HepG2 (cell line): ENCODE results near the gene GATD1. TPM values are rescaled to one million over a fixed set of nuclear protein-coding genes. Genes with fewer than 3 reads are reported as not detected.
A peak's percentile ranks its signal among the peaks of the same experiment; 100 is the strongest.

Experiments used
- ATAC-seq: fragments of 200-7000 bp; cut with Tn5 transposase; 3 replicates; pipeline ENCODE4 v1.9.1; 2020; ENCODE audit warnings: mild to moderate bottlenecking, moderate library complexity
- BruUV-seq: library from RNA; stranded (reverse); fragments of 400-500 nt; replicated peaks from 2 replicates; lab custom pipeline; 2021; lab: Mats Ljungman, UMichigan
- CTCF ChIA-PET: fragments of 300-600 bp; formaldehyde crosslinking; extraction: SDS; loops from one replicate; lab custom pipeline; 2021; ENCODE audit warnings: low total read pairs, inconsistent platforms, low intra/inter-chr PET ratio; lab: Yijun Ruan, JAX
- POLR2A ChIA-PET: fragments of 350-600 bp; sonication (Branson Sonifier 250); formaldehyde crosslinking; loops from one replicate; lab custom pipeline; 2020; ENCODE audit warnings: antibody characterized with exemption, inconsistent platforms; lab: Yijun Ruan, JAX
- DNase-seq: peaks from one replicate; pipeline ENCODE4 v3.0.0-alpha.2; 2015; ENCODE audit warnings: low spot score
- FAIRE-seq: peaks from 3 replicates; lab custom pipeline; 2011; peaks lifted over from hg19 to GRCh38; lab: Jason Lieb, UNC
- H2AFZ ChIP-seq: one replicate; pipeline ENCODE4 v1.6.1; 2011; ENCODE audit warnings: low read length, inconsistent platforms
- H3K27ac ChIP-seq: fragments of 300-600 bp; 3 replicates; pipeline ENCODE4 v1.8.0; 2011; ENCODE audit warnings: mixed run types, mild to moderate bottlenecking, mixed read lengths, low read length, inconsistent platforms; ENCODE audit not compliant: insufficient read depth; ENCODE audit errors: extremely low read length
- H3K27me3 ChIP-seq, 2 experiments: fragments of 200-600 bp in 1 of 2; 2 replicates in 1 of 2; 3 replicates in 1 of 2; pipeline versions ENCODE4 v1.6.0 to v1.8.0; 2011; ENCODE audit warnings: low read length in 2 of 2, mild to moderate bottlenecking in 2 of 2, moderate library complexity in 2 of 2, inconsistent platforms in 1 of 2; ENCODE audit not compliant: insufficient read depth in 2 of 2, control insufficient read depth in 1 of 2
- H3K36me3 ChIP-seq, 2 experiments: fragments of 200-600 bp in 1 of 2; replicated peaks in 1 of 2; 2 replicates in 1 of 2; 3 replicates in 1 of 2; pipeline versions ENCODE4 v1.5.1 to v1.8.0; 2011; ENCODE audit warnings: low read length in 2 of 2, inconsistent platforms in 1 of 2; ENCODE audit not compliant: insufficient read depth in 2 of 2, control insufficient read depth in 1 of 2
- H3K4me1 ChIP-seq: 2 replicates; pipeline ENCODE4 v1.5.1; 2012; ENCODE audit warnings: low read length, inconsistent platforms; ENCODE audit not compliant: insufficient read depth
- H3K4me2 ChIP-seq: 2 replicates; pipeline ENCODE4 v1.6.0; 2011; ENCODE audit warnings: low read depth, low read length, inconsistent platforms
- H3K4me3 ChIP-seq, 3 experiments: fragments of 200-600 bp in 1 of 3; sonication (generic), shearing (Covaris generic) in 1 of 3; replicated peaks in 1 of 3; 2 replicates each; pipeline ENCODE4 v1.5.1; 2011 to 2016; ENCODE audit warnings: low read length in 3 of 3, inconsistent platforms in 2 of 3, low read depth in 2 of 3, mild to moderate bottlenecking in 2 of 3, control low read depth in 1 of 3, mixed read lengths in 1 of 3; ENCODE audit not compliant: insufficient read depth in 1 of 3
- H3K79me2 ChIP-seq: one replicate; pipeline ENCODE4 v1.6.1; 2011; ENCODE audit warnings: low read length, inconsistent platforms; ENCODE audit not compliant: insufficient read depth
- H3K9ac ChIP-seq: 2 replicates; pipeline ENCODE4 v1.6.0; 2011; ENCODE audit warnings: mild to moderate bottlenecking, low read depth, low read length, inconsistent platforms; ENCODE audit not compliant: insufficient read depth
- H3K9me3 ChIP-seq: 2 replicates; pipeline ENCODE4 v1.5.1; 2012; ENCODE audit warnings: mild to moderate bottlenecking, low read length
- H4K20me1 ChIP-seq: 2 replicates; pipeline ENCODE4 v1.6.0; 2011; ENCODE audit warnings: inconsistent platforms, mild to moderate bottlenecking, low read length, moderate library complexity; ENCODE audit not compliant: insufficient read depth
- MLLT10 ChIP-seq: sonication (generic); formaldehyde crosslinking; IDR thresholded peaks from 2 replicates; pipeline ENCODE4 v1.4.0; 2020; ENCODE audit warnings: missing genetic modification reagents
- ONECUT2 ChIP-seq: sonication (generic); formaldehyde crosslinking; IDR thresholded peaks from 2 replicates; pipeline ENCODE4 v1.4.0; 2020; ENCODE audit warnings: missing genetic modification reagents
- PHB2 ChIP-seq: fragments of 450-650 bp; IDR thresholded peaks from 2 replicates; pipeline ENCODE4 v1.6.1; 2018; ENCODE audit not compliant: partially characterized antibody
- SMAD1 ChIP-seq: sonication (generic); formaldehyde crosslinking; IDR thresholded peaks from 2 replicates; pipeline ENCODE4 v1.4.0; 2020; ENCODE audit warnings: missing genetic modification reagents, low read depth, mild to moderate bottlenecking, borderline replicate concordance
- WGBS: methylation state at CpG from one replicate; pipeline ENCODE4 v1.1.6; 2017; ENCODE audit warnings: low lambda C conversion rate; 5-methylcytosine and 5-hydroxymethylcytosine counted together
- in situ Hi-C: cut with HindIII; loops from 2 replicates; pipeline ENCODE4 v1.10.0; 2017; ENCODE audit warnings: low pct_unique_long_range_greater_than_20kb; ENCODE audit not compliant: extremely low pct_ligation_motif_present
- intact Hi-C: fragments of 100-400 bp; cut with micrococcal nuclease; formaldehyde crosslinking; loops from one replicate; pipeline ENCODE4 v1.10.0; 2022; ENCODE audit not compliant: unreplicated experiment
- polyA plus RNA-seq, 8 experiments: library from polyadenylated mRNA; depleted of rRNA in 3 of 8; stranded (reverse) in 7 of 8; unstranded in 1 of 8; fragments of >200 nt; fragmentation: Illumina TruSeq in 4 of 8; extraction: Trizol in 4 of 8; gene quantifications; 2 replicates each; pipeline versions ENCODE4 v1.2.1 to v1.2.3, GENCODE V29; 2011 to 2016; ENCODE audit warnings: low read depth in 4 of 8, missing spikeins in 1 of 8, mixed read lengths in 1 of 8; ENCODE audit not compliant: insufficient read depth in 1 of 8
- total RNA-seq, 5 experiments: library from RNA; depleted of rRNA; stranded (reverse); fragments of >200 nt; fragmentation: Illumina TruSeq; extraction: Trizol; gene quantifications; 2 replicates each; pipeline ENCODE4 v1.2.3, GENCODE V29; 2016; ENCODE audit warnings: low read depth in 1 of 5
- TF ChIP-seq, protein P1 (sequence below): sonication (generic); formaldehyde crosslinking; IDR thresholded peaks from 2 replicates; pipeline ENCODE4 v1.8.1; 2023; ENCODE audit warnings: missing genetic modification reagents, inconsistent platforms, borderline replicate concordance

The GATD1 gene
- total and polyA plus RNA-seq, 2 of the 13 experiments (the other 11 are each of a cell fraction or from before 2014, with no cell fraction given), result 31.3 to 60.5 TPM

- Histone ChIP-seq H3K4me1 (peaks cover 30% of the 10 kb centered on the region), H3K27me3 (no peaks in the 10 kb centered on the region), H3K36me3 (peaks cover 7 to 8% of the 10 kb centered on the region in 2 experiments; a peak in 3 of 5 replicates), H3K9me3 (no peaks in the 10 kb centered on the region), H4K20me1 (no peaks in the 10 kb centered on the region), H3K27ac (no peak overlapping the region), H3K4me2 (peak overlapping the region; percentile 94), H3K79me2 (peaks cover 18% of the 10 kb centered on the region), H2AFZ (no peak overlapping the region), H3K4me3 (peak overlapping the region in 1 of 3 experiments; percentile 80; a peak in 1 of 6 replicates), H3K9ac (peak overlapping the region; percentile 79; the same call in 1 of the 2 replicates)
- POLR2A ChIA-PET, result interaction anchor here (4.6 kb wide), 1 partner anchor 17 kb away, joined by 56 read pairs; the partner anchor contains the start of gene PNPLA2
- CTCF ChIA-PET, result no interaction called here
- TF ChIP-seq PHB2, result no peak
- TF ChIP-seq ONECUT2, result no peak
- TF ChIP-seq, protein P1, sequence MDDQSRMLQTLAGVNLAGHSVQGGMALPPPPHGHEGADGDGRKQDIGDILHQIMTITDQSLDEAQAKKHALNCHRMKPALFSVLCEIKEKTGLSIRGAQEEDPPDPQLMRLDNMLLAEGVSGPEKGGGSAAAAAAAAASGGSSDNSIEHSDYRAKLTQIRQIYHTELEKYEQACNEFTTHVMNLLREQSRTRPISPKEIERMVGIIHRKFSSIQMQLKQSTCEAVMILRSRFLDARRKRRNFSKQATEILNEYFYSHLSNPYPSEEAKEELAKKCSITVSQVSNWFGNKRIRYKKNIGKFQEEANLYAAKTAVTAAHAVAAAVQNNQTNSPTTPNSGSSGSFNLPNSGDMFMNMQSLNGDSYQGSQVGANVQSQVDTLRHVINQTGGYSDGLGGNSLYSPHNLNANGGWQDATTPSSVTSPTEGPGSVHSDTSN (CRISPR knock-in tag), result no peak
- no peak for TF ChIP-seq SMAD1 (CRISPR knock-in tag)
- TF ChIP-seq MLLT10 (CRISPR knock-in tag), result no peak
- FAIRE-seq (no peak), DNase-seq (no peak), ATAC-seq (no peak)
- in situ Hi-C loops, result no loop called here
- WGBS, result 97% methylated on average over 15 of the region's 28 CpGs
- no TSS peak for BruUV-seq
- intact Hi-C loops, result no loop called here
These were observed 25.6 kb upstream of the GATD1 start for GRCh38 chr11:802693-803466.
